ENCODE data around the gene KIFBP.
"Not testable (repeated sequence)": the region's sequence is repeated elsewhere in the genome, so short reads cannot be mapped to it uniquely, and the experiment has no call there.

Gene KIFBP

GRCh38 chr10:69005704-69006485 is 17.3 kb downstream of the KIFBP start:
- DNase-seq: no peak

GRCh38 chr10:69007260-69007659 is 18.7 kb downstream of the KIFBP start:
- DNase-seq: no peak

- no peak for DNase-seq
These were observed 20.8 kb downstream of the KIFBP start for GRCh38 chr10:69009360-69009759.

GRCh38 chr10:69010151-69010640 is 21.6 kb downstream of the KIFBP start:
- no peak for DNase-seq

DNA sequence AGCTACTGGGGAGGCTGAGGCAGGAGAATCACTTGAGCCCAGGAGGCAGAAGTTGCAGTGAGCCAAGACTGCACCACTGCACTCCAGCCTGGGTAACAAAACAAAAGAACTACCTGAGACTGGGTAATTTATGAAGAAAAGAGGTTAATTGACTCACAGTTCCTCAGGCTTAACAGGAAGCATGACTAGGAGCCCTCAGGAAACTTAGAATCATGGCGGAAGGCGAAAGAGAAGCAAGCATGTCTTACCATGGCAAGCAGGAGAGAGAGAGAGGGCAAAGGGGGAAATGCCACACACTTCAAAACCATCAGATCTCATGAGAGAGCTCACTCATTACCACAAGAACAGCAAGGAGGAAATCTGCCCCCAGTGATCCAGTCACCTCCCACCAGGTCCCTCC is 24.2 kb downstream of the KIFBP start:
- DNase-seq: not testable (repeated sequence)

- DNase-seq: no peak
These were observed 25.6 kb downstream of the KIFBP start for GRCh38 chr10:69014171-69014570.

GRCh38 chr10:69018613-69019012 is 30.0 kb downstream of the KIFBP start:
- DNase-seq: no peak

DNA sequence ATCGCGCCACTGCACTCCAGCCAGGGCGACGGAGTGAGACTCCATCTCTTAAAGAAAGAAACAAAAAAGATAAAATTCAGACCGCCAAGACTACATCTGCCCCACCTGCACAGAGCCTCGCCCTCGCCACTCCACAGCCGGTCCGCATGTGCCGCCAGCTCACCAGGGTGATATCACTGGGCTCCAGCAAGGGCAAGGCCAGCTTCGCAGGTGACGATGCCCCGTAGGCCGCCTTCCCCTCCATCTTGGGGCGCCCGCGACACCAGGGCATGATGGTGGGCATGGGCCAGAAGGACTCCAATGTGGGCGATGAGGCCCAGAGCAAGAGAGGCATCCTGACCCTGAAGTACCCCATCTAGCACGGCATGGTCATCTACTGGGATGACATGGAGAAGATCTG is 34.0 kb downstream of the KIFBP start:
- DNase-seq: no peak

GRCh38 chr10:69025370-69025896 is 36.8 kb downstream of the KIFBP start:
- no peak for DNase-seq

DNA sequence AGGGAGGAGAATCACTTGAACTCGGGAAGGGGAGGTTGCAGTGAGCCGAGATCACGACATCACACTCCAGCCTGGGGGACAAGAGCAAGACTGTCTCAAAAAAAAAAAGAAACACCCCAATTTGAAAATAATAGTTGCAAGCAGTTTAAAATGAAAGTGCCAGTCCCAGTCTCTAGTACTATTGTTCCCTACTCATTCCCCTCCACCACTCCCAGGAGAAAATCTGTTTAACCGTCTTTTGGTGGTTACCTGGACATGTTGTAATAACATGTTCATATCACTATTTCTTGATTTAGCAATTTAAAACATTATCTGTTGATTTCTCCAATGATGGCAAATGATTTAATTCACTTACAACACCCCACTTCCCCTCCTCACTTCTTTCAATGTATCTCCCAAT is 44.7 kb downstream of the KIFBP start:
- no peak for DNase-seq

DNA sequence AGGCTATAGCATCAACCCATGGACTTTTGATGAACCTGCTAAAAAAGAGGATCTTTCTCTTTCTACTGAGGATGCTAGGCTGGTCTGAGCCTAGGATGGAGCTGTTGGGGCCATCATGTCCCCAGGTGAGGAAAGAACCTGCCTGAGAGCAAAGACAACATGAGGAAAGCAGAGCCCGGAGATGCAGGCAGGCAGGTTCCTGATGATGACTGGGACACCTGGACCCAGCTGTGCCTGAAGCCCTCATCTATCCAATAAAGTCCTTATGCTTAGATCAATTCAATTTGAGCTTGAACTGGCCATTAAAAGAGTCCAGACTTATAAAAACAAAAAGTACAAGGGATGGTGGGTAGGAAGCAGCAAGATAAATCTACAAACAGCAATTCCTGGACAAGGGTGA is 48.9 kb downstream of the KIFBP start:
- no peak for DNase-seq

- DNase-seq: not testable (repeated sequence)
These were observed 52.3 kb downstream of the KIFBP start for GRCh38 chr10:69040904-69041303.

DNA sequence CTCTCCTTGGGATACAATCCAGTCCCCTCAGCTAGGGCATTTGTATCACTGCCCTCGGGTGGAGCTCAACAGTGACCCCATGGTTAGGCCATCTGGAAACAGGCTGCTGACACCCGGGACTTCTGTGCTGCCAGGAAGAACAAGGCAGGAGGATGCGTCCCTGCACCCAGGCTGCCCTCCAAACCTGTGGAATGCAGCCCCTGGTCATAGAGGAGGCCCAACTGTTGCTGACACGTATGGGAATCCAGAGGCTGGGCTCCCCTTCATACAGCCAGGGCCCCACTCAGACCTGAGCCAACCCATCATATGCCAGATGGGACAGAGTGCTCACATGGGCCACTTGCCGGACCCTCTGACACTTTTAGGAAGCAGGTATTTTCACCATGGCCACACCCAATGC is 53.8 kb downstream of the KIFBP start:
- DNase-seq: no peak

- no peak for DNase-seq
These were observed 54.2 kb downstream of the KIFBP start for GRCh38 chr10:69042838-69043237.

DNA sequence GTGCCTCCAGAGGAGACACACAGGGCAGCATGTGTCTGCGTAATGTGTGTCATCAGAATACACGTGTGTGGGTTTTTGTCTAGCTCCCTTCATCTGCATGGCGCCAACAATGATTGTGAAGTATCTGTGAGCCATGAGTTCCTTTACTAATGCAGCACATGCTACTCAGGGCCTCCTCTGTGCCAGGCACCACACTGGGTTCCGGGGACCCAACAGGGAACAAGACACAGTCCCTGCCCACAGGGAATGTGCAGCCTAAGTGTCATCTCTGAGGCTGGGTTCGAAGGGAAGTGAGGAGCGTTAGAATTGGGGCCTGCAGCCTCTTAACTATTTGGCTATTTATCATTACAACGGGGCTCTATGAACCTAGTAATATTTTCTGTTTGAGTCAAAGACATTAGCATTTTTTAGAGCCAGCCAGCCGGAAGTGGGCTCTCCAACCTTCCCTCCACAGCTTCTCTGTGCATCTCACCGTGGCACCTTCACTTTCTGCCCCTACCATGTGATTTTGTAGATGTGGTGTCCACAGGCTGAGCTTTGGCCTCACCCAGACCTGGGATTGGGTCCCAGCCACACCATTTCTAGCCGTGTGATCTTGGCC is 55.4 kb downstream of the KIFBP start:
- DNase-seq: no peak

GRCh38 chr10:69044546-69044945 is 55.9 kb downstream of the KIFBP start:
- DNase-seq: no peak

- DNase-seq: no peak
These were observed 57.1 kb downstream of the KIFBP start for GRCh38 chr10:69045441-69046300.

- DNase-seq: no peak
These were observed 58.7 kb downstream of the KIFBP start for GRCh38 chr10:69047111-69047832.

GRCh38 chr10:69048103-69048502 is 59.5 kb downstream of the KIFBP start:
- no peak for DNase-seq

- no peak for DNase-seq
These were observed 61.0 kb downstream of the KIFBP start for GRCh38 chr10:69049566-69049961.

GRCh38 chr10:69051303-69051702 is 62.7 kb downstream of the KIFBP start:
- DNase-seq: no peak

DNA sequence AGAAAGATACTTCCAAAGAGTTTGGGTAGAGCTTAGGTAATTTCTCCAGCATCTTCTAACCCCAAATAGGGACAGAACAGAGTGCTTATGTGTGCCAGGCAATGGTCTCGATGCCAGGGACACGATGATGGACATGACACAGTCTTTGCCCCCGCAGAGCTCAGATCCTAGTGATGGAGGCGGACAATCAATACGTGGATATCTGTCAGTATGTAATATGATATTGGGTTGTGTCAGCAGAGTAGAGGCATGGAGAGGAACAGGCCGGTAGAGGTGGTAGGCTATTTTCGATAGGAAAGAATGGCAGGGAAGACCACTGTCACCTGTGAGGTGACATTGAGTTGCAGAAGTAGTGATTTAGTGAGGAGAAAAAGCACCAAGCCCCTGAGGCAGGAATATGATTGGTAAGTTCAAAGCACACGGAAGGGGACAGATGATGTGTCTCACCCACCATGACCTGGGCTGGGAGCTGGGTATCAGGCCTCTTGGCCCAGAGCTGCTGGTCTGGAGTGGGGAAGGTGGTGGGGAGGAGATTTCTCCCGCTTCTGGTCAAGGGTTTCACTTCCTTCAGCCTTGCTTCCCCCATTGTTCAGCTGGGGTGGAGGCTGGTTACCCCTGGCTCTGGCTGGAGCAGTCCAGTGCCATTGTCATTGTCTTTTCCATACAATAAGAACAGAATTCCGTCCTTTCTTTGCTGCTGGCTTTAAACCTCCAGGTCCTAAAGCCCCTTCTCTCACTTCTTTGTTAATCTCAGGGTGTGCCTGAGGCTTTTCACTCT is 63.3 kb downstream of the KIFBP start:
- no peak for DNase-seq
